Stimulated activated CD4-positive, alpha-beta T cell treated with anti-CD3 and anti-CD28 coated beads, Interleukin-2, amount 100 ng/mL, for 4 hours (primary cell): ENCODE results near the gene MXI1.
"Not testable (repeated sequence)": the region's sequence is repeated elsewhere in the genome, so short reads cannot be mapped to it uniquely, and the experiment has no call there.

ENCODE experiments used
- DNase-seq: peaks from one replicate; pipeline ENCODE4 v3.0.0-alpha.2; 2020; ENCODE audit warnings: low read depth

Gene MXI1

GRCh38 chr10:110317866-110318850, 110.8 kb downstream of the MXI1 start:
- no peak for DNase-seq

GRCh38 chr10:110321869-110322620, 114.6 kb downstream of the MXI1 start:
- DNase-seq = no peak

- DNase-seq = no peak
Observed at GRCh38 chr10:110323503-110323902, 116.1 kb downstream of the MXI1 start.

- DNase-seq = no peak
Observed at GRCh38 chr10:110324201-110324804, 116.9 kb downstream of the MXI1 start.

- no peak for DNase-seq
Observed at GRCh38 chr10:110324805-110325280, 117.4 kb downstream of the MXI1 start.

GRCh38 chr10:110326351-110327032, 119.1 kb downstream of the MXI1 start:
- no peak for DNase-seq

GRCh38 chr10:110327262-110327914, 120.0 kb downstream of the MXI1 start:
- no peak for DNase-seq

GRCh38 chr10:110330675-110331074, 123.3 kb downstream of the MXI1 start:
- no peak for DNase-seq

GRCh38 chr10:110331226-110331795, 123.9 kb downstream of the MXI1 start:
- DNase-seq = not testable (repeated sequence)

- DNase-seq = no peak
Observed at GRCh38 chr10:110334061-110334656, 126.8 kb downstream of the MXI1 start.

- no peak for DNase-seq
Observed at GRCh38 chr10:110335314-110336064, 128.1 kb downstream of the MXI1 start.

GRCh38 chr10:110336111-110336721, 128.8 kb downstream of the MXI1 start:
- no peak for DNase-seq
